HG03135 (cell line): ENCODE measurements around the gene SGK1.
"Not testable (repeated sequence)": the region's sequence is repeated elsewhere in the genome, so short reads cannot be mapped to it uniquely, and the experiment has no call there.

Experiments
- ATAC-seq: cut with Tn5 transposase; IDR thresholded peaks from one replicate; pipeline ENCODE4 v1.9.1; 2021; ENCODE audit warnings: mild to moderate bottlenecking, moderate library complexity; ENCODE audit not compliant: unreplicated experiment

Gene SGK1

DNA sequence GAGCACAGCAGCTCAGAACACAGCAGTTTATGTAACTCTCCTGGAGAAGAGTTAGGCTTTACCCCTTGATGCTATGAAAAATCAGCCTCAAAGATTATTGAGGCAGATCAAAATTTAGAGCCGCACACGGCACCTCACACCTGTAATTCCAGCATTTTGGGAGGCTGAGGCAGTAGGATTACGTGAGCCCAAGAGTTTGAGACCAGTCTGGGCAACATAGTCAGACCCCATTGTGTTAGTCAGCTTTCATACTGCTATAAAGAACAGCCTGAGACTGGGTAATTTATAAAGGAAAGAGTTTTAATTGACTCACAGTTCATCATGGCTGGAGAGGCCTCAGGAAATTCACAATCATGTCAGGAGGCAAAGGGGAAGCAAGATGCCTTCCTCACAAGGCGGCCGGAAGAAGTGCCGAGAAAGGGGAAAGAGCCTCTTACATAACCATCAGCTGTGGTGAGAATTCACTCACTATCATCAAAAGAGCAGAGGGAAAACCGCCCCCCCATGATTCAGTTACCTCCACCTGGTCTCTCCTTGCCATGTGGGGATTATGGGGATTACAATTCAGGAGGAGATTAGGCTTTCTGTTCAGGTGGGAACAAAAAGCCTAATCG, 87.7 kb downstream of the SGK1 start:
- ATAC-seq, result no peak

DNA sequence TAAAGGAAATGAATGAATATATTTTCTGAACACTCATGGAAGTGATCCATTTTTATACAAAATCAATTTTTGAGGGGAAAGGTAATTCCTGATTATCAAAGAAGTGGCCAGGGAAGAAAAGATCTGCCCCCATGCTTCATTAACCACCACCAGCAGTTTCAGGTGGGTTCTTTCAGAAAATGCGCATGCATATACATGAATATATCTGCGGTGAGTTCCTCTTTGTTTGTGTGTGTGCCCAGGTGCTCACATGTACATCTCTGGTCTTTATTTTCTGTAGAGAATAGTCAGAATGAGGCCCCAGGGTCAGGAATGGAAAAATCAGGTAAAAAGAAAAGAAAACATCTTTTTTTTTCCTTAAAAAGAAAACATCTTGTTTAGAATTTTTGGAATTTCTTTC, 88.4 kb downstream of the SGK1 start:
- no peak for ATAC-seq

DNA sequence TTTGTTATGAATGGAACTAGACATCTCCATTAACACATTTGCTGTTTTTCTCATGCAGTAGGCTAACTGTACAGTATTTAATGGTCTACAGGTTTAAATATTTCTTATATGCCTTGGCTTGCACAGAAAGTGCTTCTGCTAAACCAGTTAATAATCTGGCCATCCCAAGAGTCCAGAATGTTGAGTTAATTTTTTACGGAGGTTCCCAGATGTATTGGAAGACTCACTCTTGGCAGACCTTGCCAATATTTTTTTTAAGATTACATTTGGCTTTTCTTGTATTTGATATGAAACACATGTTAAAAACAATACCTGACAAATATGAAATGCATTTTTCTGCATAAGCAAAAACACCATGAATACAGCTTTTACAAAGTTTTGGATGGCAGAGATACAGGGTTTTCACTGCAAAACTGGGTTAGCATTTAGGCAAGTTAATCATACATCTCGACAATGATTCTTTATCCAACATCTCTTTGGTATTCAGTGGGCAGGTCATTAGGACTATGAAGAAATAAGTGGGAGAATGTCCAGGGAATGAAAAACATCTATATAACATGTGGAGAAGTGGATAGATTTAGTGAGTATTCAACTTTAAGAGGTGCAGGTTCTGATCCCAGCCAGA, 94.0 kb downstream of the SGK1 start:
- no peak for ATAC-seq

DNA sequence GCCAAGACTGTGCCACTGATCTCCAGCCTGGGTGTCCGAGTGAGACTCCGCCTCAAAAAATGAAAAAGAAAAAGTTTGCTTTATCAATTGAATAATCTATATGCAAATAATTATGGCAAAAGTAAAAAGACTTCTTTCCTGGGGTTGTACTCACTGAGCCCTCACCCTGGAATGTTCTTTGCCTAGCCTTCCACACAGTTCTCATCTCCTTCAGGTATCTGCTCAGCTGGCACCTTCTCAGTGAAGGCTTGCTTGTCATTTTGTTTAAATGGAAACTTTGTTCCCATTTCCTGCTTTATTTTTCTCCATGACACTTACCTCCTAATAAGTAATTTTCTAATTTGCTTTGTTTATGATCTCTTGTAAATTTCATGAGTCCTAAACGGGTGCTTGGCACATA, 96.7 kb downstream of the SGK1 start:
- ATAC-seq, result no peak

DNA sequence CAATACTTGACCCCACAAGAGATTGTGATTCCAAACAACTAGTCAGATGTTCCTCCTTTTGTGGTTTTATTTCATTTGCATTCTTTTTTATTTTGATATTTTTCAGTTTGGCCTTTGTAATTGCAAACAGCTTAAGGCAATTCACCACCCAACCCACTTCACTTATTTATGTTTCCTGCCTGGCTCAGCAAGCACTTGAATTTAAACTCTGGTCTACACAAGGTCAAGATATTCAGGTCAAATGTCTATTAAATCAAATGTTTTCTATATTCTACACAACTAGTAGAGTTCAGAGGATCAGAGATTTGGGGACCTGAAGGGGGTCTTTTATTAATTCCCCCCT, 100.1 kb downstream of the SGK1 start:
- no peak for ATAC-seq

DNA sequence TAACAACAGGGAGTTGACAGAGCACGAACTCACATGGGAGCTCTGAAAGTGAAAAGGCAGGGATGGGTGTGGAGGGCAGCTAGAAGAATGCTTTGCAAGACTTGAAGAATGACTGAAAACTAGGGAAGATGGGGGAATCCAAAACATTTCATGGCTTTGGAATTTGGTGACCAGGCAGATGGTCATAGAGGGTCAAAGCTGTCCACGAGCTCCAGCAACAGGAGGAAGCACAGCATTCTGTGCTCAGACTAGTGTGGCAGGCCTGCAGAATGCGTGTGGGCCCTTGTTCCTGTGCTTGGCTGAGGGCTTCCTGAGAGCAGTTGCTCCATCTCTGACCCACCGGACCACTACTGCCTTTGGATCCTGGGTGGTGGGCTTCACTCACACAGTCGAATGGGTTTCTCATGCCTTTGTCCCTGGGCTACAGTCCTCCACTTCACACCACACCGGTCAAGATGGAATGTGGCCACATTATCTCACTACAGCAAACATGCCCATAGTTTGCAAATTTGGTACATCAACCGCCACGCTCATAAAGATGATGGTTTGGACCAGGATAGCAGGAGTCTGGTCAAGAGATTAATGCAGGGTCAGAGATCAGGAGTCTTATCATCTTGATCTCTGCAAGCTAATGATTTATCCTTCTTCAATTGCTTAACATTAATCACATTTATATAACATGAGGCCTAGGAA, 100.7 kb downstream of the SGK1 start:
- ATAC-seq, result no peak

DNA sequence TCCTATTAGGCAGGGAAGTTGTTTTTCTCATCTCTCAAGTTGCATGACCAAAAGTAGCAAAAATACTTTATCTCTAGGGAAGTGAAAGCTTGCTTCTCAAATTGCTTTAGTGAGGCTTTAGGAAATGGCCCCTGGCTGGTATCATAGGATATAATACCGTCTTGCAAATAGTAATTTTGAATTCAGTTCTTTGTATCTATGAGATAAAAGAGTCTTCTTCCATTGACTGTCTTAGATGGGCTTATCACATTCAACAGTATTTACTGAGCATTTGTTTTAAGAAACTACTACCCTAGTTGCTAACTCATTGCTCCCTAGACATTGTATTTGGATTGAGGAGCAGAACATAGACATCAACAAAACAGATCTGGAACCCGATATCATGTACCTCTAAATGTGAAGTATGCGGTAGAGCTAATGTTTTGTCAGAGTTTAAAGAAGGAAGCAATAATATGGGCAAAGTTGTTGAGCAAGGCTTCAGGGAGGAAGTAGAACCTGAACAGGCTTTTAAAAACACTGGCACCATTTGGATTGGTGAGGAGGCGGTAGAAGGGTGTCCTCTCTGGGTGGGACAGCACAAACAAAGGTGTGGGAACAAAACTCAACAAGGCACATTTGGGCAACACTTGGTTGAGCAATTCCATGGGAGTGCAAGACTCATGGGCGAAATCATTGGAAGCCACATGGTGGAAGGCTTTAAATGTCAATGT, 101.5 kb downstream of the SGK1 start:
- no peak for ATAC-seq

DNA sequence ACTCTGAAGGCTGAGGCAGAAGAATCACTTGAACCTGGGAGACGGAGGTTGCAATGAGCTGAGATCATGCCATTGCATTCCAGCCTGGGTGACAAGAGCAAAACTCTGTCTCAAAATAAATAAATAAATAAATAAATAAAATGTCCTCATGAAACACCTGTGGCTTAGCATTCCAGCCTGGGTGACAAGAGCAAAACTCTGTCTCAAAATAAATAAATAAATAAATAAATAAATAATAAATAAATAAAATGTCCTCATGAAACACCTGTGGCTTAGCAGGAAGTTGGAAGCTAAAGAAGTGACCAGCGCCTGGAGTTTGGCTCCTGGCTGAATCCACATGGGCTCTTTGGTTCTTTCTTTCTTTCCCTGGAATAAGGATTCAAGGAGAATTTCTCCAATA, 104.5 kb downstream of the SGK1 start:
- ATAC-seq, result not testable (repeated sequence)

DNA sequence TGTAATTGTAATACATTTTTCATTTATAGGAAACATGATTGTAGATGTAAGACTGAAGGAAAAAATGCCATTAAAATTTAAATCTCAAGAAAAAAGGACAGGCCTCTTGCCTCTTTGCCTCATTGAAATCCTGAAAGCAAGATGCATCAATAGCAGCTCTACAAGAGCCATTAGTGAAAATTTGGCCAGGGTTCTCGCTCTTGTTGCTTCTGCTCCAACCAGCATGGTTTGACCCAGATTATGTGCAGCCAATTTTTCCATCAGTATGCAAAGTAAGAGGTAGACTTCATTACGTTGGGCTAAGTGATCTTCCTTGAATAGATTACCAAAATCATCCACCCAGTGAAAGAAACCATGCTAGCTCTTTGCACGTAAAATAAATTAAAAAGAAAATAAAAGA, 106.6 kb downstream of the SGK1 start:
- no peak for ATAC-seq

DNA sequence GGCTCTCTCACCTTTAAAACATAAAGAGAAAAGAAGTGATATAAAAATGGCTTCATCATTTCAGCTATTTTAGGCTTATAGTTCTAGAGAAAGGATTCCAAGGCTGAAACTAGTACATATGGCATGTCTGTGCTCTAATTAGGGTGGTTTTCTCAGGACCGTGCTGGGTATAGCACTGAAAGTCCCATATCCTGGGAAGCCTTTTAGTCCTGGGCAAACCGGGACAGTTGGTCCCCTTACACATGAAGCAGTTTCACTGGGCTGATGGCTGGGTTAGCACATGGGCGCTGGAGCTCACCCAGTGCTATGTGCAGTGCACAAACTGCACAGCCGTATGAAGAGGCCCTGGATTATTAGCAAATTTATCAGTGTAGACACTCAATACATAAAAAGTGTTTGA, 110.5 kb downstream of the SGK1 start:
- ATAC-seq, result no peak

DNA sequence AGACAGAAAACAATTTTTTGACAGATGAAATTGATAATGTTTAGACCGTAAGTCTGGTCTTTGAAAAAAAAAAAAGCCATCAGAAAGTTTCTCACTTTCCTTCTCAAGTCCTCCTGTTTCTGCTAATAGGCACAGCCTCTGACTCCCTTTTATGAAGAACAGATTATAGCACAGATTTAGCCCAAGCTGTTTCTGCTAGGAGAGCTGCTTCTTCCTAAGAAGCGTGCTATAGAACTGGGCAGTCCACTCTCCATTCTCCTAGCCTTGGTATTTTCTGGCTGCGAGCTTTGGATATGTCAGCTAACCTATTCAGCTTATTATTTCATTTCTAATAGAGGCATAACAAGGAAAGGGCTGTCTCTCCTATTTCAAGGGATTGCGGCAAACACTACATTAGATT, 112.5 kb downstream of the SGK1 start:
- no peak for ATAC-seq

DNA sequence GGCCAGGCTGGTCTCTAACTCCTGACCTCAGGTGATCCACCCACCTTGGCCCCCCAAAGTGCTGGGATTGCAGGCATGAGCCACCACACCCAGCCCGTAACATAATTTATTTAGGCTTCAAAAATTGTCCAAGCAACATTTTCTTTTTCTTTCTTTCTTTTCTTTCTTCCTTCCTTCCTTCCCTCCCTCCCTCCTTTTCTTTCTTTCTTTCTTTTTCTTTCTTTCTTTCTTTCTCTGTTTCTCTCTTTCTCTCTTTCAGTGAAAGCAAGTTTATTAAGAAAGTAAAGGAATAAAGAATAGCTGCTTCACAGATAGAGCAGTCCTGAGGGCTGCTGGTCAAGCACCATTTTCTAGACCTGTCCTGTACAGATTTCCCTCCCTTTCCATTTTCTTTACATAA, 113.2 kb downstream of the SGK1 start:
- ATAC-seq, result not testable (repeated sequence)

DNA sequence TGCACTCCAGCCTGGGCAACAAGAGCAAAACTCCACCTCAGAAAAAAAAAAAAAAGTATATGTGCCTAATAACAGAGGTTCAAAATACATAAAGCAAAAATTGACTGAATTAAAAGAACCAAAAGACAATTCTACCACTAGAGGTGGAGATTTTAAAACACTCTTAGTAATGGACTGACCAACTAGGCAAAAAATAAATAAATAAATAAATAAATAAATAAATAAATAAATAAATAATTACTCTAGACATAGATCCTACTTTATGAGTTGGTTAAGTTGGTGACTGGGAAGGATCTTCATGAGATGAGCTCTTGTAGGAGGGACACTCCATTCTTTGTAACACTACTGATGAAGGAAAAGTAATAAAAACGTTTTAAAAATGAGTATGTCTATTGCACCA, 113.9 kb downstream of the SGK1 start:
- no peak for ATAC-seq

DNA sequence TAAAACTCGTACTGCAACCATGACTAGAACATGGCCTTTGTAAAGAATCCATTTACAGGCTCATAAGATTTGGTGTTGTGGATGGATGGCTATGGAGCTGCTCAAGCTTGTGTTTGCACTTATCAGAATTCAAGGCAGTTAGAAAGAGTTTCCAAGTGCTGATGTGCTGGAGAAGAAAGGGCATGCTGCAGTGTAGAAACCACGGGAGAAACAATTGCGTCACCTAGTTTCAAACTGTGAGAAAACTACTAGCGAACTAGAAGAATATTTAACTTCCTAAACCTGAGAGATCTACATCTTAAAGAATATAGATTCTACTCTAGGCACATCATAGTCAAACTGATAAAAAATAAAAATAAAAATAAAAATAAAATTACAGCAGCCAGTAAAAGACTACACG, 116.2 kb downstream of the SGK1 start:
- ATAC-seq, result no peak

DNA sequence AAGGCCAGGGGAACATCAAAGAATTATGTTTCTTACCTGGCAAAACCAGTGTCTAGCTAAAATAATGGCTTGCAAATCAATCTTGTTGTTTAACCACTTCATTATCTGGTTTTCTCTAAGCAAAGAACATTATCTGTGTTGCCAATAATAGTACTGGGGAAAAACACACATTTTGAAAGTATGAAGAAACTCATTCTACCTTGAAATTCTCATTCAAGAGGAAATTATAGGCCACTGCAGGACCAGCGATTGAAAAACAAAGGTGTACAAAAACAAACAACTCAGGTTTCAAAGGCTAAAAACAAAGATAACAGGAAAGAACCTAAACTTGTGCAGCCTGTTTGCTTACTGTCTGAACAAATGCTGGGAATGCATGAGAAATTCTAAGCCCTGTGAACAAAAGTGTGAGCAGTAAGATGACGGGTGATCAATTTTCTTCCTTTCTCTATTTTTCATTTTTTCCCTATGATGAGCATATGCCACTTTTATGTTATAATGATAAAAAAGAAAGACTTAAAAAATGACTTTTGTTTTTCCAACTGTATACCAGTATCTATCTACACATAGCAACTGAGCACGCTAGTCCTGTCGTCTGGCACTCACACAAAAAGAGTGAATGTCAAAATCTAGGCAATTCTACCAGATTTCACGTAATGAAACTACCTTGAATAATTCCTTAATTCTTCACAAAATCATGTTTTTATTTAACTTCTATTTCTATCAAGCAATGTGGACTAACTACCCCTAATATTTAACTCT, 117.9 kb downstream of the SGK1 start:
- no peak for ATAC-seq

DNA sequence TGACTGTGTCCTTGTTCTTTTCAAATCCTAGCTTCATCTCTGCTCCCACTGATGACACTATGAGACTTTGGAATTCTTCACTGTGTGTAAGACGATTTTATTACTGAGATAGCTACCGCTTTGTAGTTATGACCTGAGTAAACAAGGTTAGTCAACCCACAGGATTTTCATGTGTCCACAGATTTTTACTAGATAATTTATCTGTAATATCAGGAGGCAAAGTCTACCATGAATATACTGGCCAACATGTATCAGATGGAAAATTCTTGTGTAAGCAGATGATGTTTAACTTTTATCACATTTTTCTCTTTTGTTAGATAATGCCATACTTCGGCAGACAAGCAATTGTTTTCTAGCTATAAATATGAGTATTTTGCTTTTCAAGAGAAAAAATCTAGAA, 119.8 kb downstream of the SGK1 start:
- ATAC-seq, result no peak

DNA sequence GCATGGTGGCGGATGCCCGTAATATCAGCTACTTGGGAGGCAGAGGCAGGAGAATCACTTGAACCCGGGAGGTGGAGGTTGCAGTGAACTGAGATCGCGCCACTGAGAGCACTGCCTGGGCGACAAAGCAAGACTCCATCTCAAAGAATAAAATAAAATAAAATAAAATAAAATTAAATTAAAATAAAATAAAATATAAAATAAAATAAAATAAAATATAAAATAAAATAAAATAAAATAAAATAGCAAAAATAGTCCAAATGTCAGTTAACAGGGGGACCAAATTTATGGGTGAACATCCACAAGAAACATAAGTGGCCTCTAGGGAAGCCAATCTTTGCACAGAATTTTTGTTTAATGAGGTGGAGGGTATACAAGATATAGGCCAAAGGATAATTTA, 120.2 kb downstream of the SGK1 start:
- not testable (repeated sequence) for ATAC-seq

DNA sequence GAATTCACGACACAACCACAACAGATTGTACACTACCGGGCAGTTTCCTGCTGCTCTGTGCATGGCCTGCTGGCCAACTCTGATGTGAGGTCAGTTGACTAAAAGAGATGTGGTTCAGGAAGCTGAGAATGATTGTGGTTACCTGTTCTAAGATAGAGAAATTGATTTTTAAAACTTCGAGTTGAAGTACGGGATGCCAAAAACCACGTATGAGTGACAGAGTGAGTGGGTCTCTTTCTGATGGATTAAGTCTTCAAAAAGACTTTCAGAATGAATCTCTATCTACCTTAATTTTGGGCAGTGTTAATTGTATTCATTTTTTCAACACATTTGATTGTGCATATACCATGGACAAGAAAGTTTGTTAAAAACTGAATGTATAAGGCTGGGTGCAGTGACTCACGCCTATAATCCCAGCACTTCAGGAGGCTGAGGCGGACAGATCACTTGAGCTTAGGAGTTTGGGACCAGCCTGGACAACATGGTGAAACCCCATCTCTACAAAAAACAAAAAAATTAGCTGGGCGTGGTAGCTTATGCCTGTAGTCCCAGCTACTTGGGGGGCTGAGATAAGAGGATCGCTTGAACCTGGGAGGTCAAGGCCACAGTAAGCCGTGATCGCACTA, 121.2 kb downstream of the SGK1 start:
- no peak for ATAC-seq

DNA sequence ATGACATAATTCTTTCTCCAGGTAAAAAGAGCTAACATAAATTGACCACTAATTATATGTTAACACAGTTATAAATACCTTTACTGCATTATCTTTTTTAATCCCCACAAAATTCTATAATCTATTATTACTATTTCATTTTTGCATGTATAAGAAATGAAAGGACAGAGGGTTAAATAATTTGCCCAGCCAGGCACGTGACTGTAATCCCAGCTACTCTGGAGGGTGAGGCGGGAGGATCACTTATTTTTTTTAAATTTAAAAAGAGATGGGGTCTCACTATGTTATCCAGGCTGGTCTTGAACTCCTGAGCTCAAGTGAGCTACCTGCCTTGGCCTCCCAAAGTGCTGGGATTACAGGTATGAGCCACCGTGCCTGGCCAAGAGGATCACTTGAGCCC, 121.9 kb downstream of the SGK1 start:
- ATAC-seq, result no peak

DNA sequence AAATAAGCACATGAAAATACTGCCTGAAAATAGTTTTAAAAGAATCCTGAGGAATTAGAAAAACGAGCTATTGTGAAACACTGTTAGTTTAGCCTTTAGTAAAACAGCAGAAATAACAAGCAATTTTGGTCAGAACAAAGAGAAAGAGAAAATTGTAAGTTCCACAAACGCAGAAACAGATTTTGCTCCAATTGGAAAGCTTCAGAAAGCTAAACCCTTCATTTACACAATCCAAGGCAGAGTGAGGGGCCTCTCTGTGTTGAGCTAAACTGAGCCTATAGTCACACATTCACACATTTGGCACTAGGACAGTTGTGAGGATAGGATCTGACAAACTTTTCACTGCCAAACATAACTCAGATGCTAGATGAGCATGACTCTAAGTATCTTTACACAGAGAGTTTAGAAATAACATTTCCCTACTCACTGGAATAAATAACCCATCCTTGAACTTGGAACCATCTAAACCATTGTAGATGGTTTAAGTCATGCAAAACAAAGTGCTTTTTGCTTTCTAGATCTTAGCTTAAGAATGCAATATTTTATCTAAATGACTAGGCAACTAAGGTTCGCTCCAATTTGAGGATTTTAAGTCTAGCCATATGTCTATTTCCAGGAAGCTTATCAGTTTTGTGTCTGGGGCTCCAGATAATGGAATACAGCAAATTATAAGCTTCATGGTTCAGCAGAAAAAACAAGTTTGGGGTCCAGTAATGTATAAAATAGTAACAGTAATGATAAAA, 122.6 kb downstream of the SGK1 start:
- ATAC-seq, result no peak
